NCI-H2029 treated with DMSO at 0.1 percent for 48 hours (cell line): ENCODE data around the gene UCN2.
"Not testable (repeated sequence)": the region's sequence is repeated elsewhere in the genome, so short reads cannot be mapped to it uniquely, and the experiment has no call there.

Source experiments
- DNase-seq: peaks from one replicate; lab custom pipeline; 2025; lab: John Stamatoyannopoulos, UW

UCN2 gene

GRCh38 chr3:48561045-48561736 is 2.4 kb downstream of the UCN2 start:
- DNase-seq: no peak

- no peak for DNase-seq
Observed at GRCh38 chr3:48560648-48561018, 2.9 kb downstream of the UCN2 start.

- no peak for DNase-seq
Observed at GRCh38 chr3:48558493-48559134, 5.0 kb downstream of the UCN2 start.

GRCh38 chr3:48556796-48557626 is 6.6 kb downstream of the UCN2 start, which contains the start of gene PFKFB4:
PFKFB4 (minus strand) TSS chr3:48556803; CDS start chr3:48556777, 26 bp downstream.
- peak; percentile 96 for DNase-seq

GRCh38 chr3:48555949-48556795 is 7.4 kb downstream of the UCN2 start:
- no peak for DNase-seq

GRCh38 chr3:48555231-48555948 is 8.2 kb downstream of the UCN2 start:
- DNase-seq: no peak

GRCh38 chr3:48553886-48554845 is 9.4 kb downstream of the UCN2 start:
- DNase-seq: no peak

- no peak for DNase-seq
Observed at GRCh38 chr3:48553361-48553760, 10.2 kb downstream of the UCN2 start.

- DNase-seq: no peak
Observed at GRCh38 chr3:48552111-48552951, 11.2 kb downstream of the UCN2 start.

GRCh38 chr3:48551651-48552050 is 11.9 kb downstream of the UCN2 start:
- DNase-seq: not testable (repeated sequence)

- DNase-seq: peak; percentile 14
Observed at GRCh38 chr3:48548729-48549705, 14.6 kb downstream of the UCN2 start.

- no peak for DNase-seq
Observed at GRCh38 chr3:48548126-48548525, 15.5 kb downstream of the UCN2 start.

GRCh38 chr3:48546203-48546829 is 17.3 kb downstream of the UCN2 start:
- no peak for DNase-seq

- DNase-seq: no peak
Observed at GRCh38 chr3:48544141-48544540, 19.4 kb downstream of the UCN2 start.

GRCh38 chr3:48543271-48543866 is 20.2 kb downstream of the UCN2 start:
- DNase-seq: no peak

GRCh38 chr3:48538451-48538850 is 25.1 kb downstream of the UCN2 start:
- no peak for DNase-seq

- DNase-seq: no peak
Observed at GRCh38 chr3:48536785-48537184, 26.8 kb downstream of the UCN2 start.
